Stimulated activated naive CD4-positive, alpha-beta T cell (primary cell): ENCODE results near the gene SLC8A1.

ENCODE experiments used
- DNase-seq, 6 experiments: peaks; one replicate each; lab custom pipeline; 2025; lab: John Stamatoyannopoulos, UW

The SLC8A1 gene

GRCh38 chr2:40458271-40458794 is 6.4 kb upstream of the SLC8A1 start:
- DNase-seq = no peak

- DNase-seq = no peak
Measured at GRCh38 chr2:40457837-40458236, 5.9 kb upstream of the SLC8A1 start.

- no peak for DNase-seq
Measured at GRCh38 chr2:40457366-40457765, 5.5 kb upstream of the SLC8A1 start.

- no peak for DNase-seq
Measured at GRCh38 chr2:40456926-40457325, 5.0 kb upstream of the SLC8A1 start.

- DNase-seq = no peak
Measured at GRCh38 chr2:40455661-40456060, 3.8 kb upstream of the SLC8A1 start.

- no peak for DNase-seq
Measured at GRCh38 chr2:40454321-40454720, 2.4 kb upstream of the SLC8A1 start.

- DNase-seq = no peak
Measured at GRCh38 chr2:40452786-40453185, 896 bp upstream of the SLC8A1 start.

GRCh38 chr2:40450796-40451430 is 977 bp downstream of the SLC8A1 start:
- no peak for DNase-seq

GRCh38 chr2:40450066-40450795 is 1.7 kb downstream of the SLC8A1 start:
- no peak for DNase-seq

GRCh38 chr2:40448476-40449079 is 3.3 kb downstream of the SLC8A1 start:
- DNase-seq = no peak

GRCh38 chr2:40445467-40445866 is 6.4 kb downstream of the SLC8A1 start:
- DNase-seq = no peak

GRCh38 chr2:40440835-40441234 is 11.1 kb downstream of the SLC8A1 start:
- DNase-seq = no peak

- DNase-seq = no peak
Measured at GRCh38 chr2:40439473-40439872, 12.4 kb downstream of the SLC8A1 start.

GRCh38 chr2:40436093-40436475 is 15.8 kb downstream of the SLC8A1 start:
- no peak for DNase-seq

- no peak for DNase-seq
Measured at GRCh38 chr2:40435426-40436092, 16.3 kb downstream of the SLC8A1 start.

- DNase-seq = no peak
Measured at GRCh38 chr2:40434731-40435271, 17.1 kb downstream of the SLC8A1 start.

GRCh38 chr2:40433736-40434135 is 18.2 kb downstream of the SLC8A1 start:
- DNase-seq = no peak

GRCh38 chr2:40432921-40433483 is 18.9 kb downstream of the SLC8A1 start:
- DNase-seq = no peak

- no peak for DNase-seq
Measured at GRCh38 chr2:40431600-40431955, 20.3 kb downstream of the SLC8A1 start.

GRCh38 chr2:40430776-40431599 is 20.9 kb downstream of the SLC8A1 start:
- DNase-seq = no peak

- DNase-seq = no peak
Measured at GRCh38 chr2:40428439-40428838, 23.5 kb downstream of the SLC8A1 start.
